Erythroblast (primary cell): ENCODE measurements around the gene ARHGAP30.
"Not testable (repeated sequence)": the region's sequence is repeated elsewhere in the genome, so short reads cannot be mapped to it uniquely, and the experiment has no call there.

Experiments
- DNase-seq, 2 experiments: peaks; one replicate each; lab custom pipeline; 2025; lab: John Stamatoyannopoulos, UW
- GATA1 ChIP-seq: IDR thresholded peaks from 2 replicates; pipeline ENCODE4 v1.6.1; 2011; ENCODE audit warnings: low read depth, mild to moderate bottlenecking, control low read depth, low read length, moderate library complexity
- POLR2A ChIP-seq: IDR thresholded peaks from 2 replicates; pipeline ENCODE4 v1.6.1; 2011; ENCODE audit warnings: mild to moderate bottlenecking, low read length

Gene ARHGAP30, protein sequence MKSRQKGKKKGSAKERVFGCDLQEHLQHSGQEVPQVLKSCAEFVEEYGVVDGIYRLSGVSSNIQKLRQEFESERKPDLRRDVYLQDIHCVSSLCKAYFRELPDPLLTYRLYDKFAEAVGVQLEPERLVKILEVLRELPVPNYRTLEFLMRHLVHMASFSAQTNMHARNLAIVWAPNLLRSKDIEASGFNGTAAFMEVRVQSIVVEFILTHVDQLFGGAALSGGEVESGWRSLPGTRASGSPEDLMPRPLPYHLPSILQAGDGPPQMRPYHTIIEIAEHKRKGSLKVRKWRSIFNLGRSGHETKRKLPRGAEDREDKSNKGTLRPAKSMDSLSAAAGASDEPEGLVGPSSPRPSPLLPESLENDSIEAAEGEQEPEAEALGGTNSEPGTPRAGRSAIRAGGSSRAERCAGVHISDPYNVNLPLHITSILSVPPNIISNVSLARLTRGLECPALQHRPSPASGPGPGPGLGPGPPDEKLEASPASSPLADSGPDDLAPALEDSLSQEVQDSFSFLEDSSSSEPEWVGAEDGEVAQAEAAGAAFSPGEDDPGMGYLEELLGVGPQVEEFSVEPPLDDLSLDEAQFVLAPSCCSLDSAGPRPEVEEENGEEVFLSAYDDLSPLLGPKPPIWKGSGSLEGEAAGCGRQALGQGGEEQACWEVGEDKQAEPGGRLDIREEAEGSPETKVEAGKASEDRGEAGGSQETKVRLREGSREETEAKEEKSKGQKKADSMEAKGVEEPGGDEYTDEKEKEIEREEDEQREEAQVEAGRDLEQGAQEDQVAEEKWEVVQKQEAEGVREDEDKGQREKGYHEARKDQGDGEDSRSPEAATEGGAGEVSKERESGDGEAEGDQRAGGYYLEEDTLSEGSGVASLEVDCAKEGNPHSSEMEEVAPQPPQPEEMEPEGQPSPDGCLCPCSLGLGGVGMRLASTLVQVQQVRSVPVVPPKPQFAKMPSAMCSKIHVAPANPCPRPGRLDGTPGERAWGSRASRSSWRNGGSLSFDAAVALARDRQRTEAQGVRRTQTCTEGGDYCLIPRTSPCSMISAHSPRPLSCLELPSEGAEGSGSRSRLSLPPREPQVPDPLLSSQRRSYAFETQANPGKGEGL

DNA sequence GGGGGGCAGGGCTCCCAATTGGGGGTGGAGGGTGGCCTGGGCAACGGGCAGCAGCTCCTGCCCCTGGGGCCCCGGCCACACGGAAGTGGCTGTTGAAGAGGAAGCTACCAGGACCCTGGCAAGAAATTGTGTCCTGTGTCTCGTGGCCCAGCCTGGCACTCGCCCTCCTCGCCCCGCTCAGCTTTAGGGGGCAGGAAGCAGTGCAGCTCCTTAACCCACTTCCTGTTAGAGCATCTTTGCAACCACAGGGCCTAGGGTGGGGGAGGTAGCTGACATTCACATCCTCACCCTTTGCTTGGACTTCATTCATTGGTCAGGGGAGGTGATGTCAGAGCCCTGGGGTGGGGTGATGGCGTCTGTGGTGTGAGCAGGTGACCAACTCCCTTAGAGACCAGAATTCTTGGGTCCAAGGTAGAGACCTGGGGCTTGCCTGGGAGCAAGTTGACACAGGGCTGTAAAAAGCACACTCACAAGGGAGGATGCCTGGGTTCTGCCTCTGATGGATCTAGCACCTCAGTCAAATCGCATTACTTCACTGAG, at the start of gene ARHGAP30:
Gene ARHGAP30, minus strand, starts transcription at position 161 of the 540 bp plus-strand sequence. CDS start 267 bp downstream, outside the sequence.
- no peak for DNase-seq
- TF ChIP-seq POLR2A = peak; percentile 27
- no peak for TF ChIP-seq GATA1

DNA sequence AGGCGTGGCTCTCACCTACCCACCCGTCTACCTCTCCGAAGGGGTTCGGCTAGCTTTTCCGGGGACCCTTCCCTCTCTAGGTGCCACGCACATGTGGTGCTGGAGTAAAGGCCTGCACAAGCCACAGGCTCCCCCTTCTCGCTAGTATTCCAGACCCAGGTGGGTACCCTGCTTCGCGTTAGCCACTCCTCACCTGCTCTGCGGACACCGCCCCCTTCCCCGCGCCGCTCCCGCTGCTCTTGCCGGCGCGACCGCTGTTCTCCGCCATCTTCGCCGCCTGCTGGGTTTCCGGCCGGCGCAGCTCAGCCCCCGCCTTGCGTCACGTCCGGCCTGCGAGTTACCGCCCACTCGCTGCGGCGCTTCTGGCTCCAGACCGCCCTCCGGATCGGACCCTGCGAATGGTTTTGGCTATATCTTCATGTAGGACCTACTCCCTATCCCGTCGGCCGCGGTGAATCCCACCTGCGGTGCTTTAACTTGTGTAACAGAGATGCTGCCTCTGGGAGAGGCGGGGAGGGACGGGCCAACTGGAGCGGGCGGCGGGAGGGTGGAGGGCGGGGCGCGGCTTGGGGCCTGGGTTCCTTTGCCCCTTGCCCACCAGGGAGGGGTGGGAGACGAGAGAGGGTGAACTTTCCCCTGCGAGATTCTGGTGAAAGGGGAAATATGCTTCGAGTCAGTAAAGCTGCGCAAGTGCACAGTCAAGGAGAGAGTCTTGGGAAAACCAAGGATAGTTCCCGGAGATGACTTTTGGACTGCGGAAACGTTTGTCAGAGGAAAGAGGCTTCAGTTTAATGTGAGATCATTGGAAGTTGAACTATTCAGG, 48.3 kb upstream of the ARHGAP30 start, which contains the start of the genes NIT1 and PFDN2:
Gene NIT1, plus strand, starts transcription at position 347 of the 823 bp plus-strand sequence. Its CDS starts 72 bp downstream, at position 419.
Gene PFDN2, minus strand, starts transcription at position 279 of the 823 bp plus-strand sequence. Its CDS starts 11 bp downstream, at position 268.
- peak; percentile 91 to 94 for DNase-seq
- TF ChIP-seq GATA1 = no peak
- peak; percentile 96 for TF ChIP-seq POLR2A

DNA sequence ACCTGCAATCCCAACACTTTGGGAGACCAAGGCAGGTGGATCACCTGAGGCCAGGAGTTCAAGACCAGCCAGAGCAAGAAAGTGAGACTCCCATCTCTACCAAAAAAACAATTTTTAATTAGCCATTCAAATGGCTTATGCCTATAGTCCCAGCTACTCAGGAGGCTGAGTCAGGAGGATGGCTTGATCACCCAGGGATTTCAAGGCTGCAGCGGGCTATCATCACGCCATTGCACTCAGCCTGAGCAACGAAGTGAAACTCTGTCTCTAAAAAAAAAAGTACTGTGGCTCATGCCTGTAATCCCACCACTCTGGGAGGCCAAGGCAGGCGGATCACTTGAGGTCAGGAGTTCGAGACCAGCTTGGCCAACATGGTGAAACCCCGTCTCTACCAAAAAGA, 46.3 kb upstream of the ARHGAP30 start:
- not testable (repeated sequence) for DNase-seq

DNA sequence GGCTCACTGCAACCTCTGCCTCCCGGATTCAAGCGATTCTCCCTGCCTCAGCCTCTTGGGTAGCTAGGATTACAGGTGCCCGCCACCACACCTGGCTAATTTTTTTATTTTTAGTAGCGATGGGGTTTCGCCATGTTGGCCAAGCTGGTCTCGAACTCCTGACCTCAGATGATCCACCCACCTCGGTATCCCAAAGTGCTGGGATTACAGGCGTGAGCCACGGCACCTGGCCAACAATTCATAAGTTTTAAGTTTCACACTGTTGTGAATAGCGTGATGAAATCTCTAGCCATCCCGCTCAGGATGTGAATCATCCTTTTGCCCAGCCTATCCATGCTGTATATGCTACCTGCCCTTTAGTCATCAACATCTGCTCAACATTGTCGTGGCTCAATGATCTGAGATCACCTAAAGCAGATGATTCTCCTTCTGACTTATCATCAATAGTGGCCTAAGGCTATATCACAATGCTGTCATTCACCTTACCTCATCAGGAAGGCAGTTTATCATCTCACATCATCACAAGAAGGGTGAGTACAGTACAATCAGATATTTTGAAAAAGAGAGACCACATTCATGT, 45.5 kb upstream of the ARHGAP30 start:
- TF ChIP-seq GATA1 = no peak
- DNase-seq = no peak

DNA sequence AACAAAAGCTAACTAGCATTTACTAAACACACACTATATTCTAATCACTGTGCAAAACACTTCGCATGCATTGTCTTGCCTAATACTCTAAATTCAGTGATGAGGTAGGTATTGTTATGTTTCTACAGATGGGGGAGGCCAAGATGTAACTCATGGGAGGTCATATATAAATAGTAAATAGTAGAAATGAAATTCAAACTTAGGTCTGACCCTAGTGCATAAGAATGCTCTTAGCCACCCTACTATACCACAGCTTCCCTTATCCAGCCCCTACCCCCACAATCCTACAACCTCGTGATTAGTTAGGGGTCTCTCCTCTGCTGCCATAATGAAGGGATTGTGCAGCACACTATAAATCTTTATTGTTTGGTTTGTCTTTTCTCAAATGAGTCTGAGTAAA, 44.9 kb upstream of the ARHGAP30 start:
- TF ChIP-seq GATA1 (no peak), POLR2A (no peak)
- no peak for DNase-seq

DNA sequence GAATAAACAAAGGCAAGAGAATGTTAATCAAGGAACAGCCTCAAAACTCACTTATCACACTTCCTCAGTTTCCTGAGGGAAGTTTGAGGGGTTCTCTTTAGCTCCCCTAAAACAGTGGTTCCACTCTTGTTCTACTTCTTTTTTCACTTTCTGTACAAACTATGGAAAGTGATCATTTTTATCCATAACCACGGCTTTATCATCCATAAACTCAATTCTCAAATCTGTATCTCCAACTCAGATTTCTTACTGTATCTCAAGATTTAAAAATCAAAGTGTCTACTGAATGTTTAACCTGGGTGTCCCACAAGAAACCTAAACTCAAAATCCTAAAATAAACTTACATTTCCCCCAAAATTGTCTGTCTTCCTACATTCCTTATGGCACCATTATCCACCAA, 44.2 kb upstream of the ARHGAP30 start:
- TF ChIP-seq GATA1 = no peak
- no peak for TF ChIP-seq POLR2A
- no peak for DNase-seq

DNA sequence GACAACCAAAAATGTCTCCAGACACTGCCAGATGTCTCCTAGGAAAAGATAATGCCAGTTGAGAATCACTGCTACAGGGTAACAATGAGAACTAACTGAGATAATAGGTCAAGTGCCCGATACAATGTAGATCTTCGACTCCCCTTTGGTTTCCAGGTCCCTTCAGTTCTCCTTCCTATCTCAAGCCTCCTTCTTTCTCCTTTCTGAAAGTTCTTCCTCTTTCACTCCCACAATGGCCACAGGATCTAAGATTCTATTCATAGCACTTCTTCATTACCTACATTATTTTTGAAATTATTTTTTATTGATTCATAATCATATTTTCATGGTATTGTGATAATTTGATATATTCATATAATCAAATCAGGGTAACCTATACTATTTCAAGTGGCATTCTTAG, 41.8 kb upstream of the ARHGAP30 start:
- DNase-seq = no peak
- TF ChIP-seq GATA1 = no peak
- TF ChIP-seq POLR2A = no peak

DNA sequence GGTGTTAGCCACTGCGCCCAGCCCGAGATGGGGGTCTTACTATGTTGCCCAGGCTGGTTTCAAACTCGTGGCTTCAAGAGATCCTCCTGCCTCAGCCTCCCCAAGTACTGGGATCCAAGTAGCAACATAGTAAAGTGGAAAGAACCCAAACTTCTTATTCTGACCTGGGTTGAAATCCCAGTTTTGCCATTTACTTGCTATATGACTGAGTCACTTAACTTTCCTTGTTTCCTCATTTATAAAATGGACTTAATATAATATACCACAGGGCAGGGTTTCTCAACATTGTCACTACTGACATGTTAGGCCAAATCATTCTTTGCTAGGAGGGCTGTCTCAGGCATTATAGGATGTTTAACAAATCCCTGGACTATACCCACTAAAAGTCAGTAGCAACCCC, 41.4 kb upstream of the ARHGAP30 start:
- DNase-seq = no peak
- TF ChIP-seq GATA1 (no peak), POLR2A (no peak)

DNA sequence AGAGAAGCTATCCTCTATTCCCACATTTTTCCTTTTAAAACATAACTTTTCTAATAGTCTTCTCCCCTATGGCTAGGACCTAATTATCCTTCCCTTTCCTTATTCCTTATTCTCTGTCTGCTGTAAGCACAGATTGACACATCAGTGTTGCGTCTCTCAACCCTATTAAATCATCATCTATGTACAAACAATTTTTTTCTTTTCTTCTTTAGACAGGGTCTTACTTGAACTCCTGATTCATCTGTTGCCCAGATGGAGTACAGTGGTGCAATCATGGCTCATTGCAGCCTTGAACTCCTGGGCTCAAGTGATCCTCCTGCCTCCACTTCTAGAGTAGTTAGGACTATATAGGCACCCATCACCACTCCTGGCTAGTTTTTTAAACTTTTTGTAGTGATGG, 36.7 kb upstream of the ARHGAP30 start:
- no peak for TF ChIP-seq GATA1
- no peak for TF ChIP-seq POLR2A
- no peak for DNase-seq

DNA sequence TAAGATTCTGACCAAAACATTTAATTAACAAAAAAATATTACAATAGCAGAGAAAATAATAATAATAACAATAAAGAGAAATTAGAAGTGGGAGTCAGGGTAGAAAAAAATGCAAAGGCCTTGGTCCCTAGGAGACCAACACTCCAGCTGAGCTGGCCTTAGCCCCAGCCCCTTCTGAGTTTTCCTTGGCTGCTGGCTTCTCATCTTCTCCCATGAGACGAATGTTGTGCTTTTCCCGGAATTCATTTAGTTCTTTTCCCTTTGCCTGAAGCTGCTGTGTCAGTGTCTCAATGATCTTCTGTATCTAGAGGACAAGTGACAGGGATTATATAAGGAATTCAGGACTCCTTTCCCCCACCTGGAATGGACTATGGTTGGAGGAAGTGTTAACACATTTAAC, 30.9 kb upstream of the ARHGAP30 start:
- DNase-seq = no peak
- TF ChIP-seq GATA1 (no peak), POLR2A (no peak)

DNA sequence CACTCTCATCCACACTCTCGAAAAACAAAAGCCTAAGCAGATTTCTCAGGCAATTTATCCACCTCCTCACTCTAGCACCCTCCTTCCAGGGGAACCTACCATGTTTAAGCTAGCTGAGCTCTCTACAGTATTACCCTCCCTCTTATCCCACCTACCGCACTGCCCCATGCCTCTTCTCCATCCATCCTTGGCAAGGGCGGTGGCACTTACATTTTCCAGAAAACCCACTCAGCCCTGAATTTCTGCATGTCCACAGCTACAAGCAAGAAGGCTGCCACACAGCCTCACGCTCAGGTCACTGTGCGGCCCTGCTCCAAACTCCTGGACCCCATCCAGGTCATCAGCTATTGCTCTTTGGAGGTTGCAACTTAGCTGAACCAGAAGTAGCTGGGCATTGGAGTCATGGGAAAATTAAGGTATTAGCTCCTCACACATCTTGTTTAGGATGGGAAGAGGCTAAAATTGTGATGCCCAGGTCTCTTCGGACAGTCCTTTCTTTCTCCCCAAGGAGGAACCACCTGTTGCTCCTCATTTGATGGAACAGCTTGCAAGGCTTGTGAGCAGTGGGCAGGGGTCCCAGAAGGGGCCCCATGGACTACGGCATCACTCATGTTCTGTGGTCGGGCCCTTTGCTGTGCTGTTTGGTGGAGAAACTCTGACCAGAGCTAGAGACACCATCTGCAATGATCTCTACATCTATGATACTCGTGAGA, 29.6 kb upstream of the ARHGAP30 start:
- TF ChIP-seq GATA1 (no peak), POLR2A (no peak)
- DNase-seq = no peak
